Measurements from ENCODE around the gene PDCD1.

The PDCD1 gene

DNA sequence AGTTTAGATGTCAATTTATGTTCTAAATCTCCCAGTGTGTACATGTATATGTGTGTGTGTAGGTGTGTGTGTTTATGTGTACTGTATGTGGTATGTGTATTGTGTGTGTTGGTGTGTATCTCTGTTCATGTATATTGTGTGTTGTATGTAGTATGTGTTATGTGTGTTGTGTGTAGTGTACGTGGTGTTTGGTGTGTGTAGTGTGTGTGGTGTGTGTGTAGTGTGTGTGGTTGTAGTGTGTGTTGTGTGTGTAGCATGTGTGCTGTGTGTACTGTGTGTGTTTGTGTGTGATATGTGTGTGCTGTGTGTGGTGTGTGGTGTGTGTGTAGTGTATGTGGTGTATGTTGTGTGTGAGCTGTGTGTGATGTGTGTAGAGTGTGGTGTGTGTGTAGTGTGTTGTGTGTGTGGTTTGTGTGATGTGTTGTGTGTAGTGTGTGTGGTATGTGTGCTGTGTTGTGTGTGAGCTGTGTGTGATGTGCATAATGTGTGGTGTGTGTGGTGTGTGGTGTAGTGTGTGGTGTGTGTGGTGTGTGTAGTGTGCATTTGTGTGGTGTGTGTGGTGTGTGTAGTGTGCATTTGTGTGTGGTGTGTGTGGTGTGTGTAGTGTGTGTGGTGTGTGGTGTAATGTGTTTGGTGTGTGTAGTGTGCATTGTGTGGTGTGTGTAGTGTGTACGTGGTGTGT is 5.6 kb upstream of the PDCD1 start:
- peak in 1 of 5 experiments; percentile 42 for DNase-seq

DNA sequence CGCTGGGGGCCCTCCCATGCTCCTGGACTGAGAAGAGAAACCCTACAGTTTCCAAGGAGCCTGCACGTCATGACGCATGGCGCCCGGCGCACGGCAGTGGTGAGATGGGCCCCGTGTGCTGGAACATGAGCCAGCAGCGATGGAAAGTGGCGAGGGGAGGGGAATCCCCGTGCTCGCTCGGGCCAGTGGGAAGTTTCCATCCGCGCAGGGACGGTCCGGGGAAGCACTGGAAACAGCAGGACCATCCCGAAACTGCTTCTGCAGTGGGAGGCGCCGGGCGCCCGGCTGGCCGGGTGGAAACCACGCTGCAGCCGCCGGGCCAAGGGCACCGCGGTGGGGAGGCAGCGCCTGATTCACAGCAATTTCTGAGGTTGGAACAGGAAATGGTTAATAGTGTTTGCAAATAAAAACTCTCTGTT is 4.9 kb upstream of the PDCD1 start:
- peak in 2 of 5 experiments; percentile 50 to 75 for DNase-seq

DNA sequence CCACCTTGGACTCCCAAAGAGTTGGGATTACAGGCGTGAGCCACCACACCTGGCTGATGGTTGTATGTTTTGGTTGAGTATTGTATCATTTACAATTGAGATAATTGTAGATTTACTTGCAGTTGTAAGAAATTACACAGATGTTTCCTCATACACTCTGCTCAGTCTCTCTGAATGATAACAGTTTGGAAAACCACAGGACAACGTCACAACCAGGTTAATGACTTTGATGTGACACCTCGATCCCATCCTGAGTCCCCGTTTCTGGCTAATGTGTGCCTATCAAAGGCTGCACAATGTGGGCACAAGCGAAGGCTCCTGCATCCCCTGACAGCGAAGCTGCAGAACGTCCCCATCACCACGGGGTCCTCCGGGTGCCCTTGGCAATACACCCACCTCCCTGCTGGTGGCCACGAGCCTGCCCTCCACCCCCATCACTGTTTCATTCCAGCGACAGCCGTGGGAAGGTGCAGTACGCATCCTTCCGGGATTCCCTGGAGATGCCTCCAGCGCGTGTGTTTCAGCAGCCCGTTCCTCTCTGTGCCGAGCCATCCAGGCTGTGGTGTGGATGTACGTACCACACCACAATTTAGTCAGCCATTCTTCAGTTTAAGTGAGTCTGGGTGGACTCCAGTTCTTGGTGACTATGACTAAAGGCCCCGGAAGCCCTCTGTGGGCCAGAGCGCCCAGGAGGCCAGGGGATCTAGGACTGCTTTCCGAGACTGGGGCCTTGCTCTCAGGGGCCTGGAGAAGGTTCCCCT is 4.3 kb upstream of the PDCD1 start:
- no peak for DNase-seq

DNA sequence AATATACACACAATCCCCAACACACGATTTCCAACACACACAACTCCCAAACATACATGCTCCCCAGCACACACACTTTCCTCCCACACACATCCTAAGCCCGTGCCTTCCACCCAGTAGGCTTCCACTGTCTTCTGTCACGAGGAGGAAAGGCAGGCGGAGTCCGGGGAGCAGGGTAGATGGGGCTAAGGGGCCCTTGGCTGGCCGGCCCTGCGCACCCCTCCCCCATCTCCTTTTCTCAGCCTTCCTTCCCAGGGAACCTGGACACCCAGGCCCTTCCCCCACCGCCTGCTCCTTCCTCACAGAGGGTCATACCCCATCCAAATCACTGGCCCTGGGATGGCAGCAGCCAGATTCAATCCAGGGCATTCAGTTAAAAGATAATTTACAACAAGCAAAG is 3.4 kb upstream of the PDCD1 start:
- DNase-seq = no peak

- DNase-seq = no peak
Measured at GRCh38 chr2:241861264-241861663, 2.6 kb upstream of the PDCD1 start.

GRCh38 chr2:241860184-241861078 is 1.7 kb upstream of the PDCD1 start:
- DNase-seq = no peak

DNA sequence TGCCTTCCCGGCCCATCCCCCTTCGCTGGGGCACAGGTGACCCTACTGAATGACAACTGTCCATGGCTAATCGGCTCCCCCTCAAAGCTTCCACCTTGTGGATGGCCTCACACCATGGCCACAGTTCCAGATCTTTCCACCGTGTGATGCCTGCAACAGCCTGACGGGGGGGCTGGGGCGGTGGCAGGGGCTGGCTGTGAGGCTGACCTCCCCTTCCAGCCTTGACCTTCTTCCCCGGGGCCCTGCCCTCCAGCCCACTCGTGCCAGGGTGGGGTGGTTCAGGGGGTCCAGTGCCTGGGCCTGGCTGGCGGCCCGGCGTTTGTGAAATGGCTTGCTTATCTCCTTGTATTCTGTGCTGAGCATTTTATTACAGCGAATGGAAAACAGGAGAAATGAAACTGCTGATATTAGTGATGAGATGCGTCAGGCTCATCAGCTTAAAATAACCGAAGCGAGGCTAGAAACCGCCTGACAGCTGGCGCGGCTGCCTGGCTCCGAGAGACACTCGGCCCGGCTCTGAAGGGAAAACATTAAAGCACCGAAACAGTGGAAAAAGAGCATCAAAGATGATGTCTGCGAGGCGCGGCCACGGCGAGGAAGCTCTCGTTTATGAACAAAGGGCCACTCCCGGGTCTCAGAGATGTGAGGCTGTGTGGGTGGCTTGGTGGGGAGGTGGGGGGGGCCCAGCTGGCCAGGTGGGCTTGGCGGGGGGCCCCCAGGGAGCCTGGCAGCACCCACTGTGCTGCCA is 916 bp upstream of the PDCD1 start:
- peak in 3 of 5 experiments; percentile 17 to 54 (median 46) for DNase-seq

GRCh38 chr2:241859017-241859435 is 332 bp upstream of the PDCD1 start:
- DNase-seq = peak in 1 of 5 experiments; percentile 8

- DNase-seq = no peak
Measured at GRCh38 chr2:241857572-241858121, 1.0 kb downstream of the PDCD1 start.

DNA sequence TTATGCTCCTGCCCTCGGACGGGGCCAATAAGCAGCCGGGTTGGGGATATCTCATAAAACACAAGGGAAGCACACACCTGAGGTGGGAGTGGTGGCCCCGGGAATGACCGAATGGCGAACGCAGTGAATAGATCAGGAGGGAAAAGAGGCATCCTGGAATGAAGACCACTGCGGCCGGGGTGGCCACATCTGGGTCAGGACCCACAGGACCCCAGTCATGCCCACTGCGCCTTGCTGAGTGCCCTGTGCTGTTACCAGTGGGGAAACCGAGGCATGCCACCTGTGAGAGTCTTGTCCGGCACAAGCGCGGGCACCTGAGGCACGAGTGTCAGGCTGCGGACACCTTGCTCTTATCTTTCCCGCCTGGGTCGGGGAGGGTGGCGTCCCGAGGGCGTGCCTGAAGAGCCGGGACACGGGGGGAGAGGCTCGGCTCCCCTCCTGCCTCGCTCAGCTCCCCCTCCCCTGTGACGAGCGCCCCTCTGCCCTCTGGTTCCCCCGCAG is 1.6 kb downstream of the PDCD1 start:
- no peak for DNase-seq

GRCh38 chr2:241855888-241856422 is 2.7 kb downstream of the PDCD1 start:
- DNase-seq = no peak

DNA sequence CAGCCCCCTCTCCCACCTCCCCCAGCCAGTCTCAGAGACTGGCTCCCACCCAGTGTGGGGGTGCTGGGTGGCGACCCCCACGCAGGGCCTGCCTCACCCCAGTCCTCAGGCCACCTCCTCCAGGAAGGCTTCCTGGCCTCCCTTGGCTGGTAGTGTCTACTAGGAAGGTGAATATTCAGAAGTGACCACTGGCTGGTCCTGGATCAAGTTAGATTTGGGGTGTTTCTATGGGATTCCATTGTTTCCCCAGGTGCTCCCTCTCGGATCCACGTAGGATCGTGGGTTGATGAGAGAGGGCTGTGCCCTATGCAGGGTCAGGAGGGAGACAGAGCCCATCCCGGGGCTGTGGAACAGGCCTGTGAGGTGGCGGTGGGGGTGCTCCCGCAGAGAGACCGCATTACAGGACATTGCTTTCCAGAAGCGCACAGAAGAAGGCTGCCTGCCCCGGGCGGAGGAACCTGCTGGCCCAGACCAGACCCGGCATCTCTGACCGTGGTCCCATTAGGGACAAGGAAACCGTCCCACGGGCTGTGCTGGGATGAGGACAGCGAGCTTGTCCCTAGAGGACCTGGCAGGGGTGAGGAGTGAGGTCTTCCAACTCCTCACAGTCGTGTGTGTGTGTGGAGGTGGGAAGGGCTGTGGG is 3.3 kb downstream of the PDCD1 start:
- DNase-seq = no peak

DNA sequence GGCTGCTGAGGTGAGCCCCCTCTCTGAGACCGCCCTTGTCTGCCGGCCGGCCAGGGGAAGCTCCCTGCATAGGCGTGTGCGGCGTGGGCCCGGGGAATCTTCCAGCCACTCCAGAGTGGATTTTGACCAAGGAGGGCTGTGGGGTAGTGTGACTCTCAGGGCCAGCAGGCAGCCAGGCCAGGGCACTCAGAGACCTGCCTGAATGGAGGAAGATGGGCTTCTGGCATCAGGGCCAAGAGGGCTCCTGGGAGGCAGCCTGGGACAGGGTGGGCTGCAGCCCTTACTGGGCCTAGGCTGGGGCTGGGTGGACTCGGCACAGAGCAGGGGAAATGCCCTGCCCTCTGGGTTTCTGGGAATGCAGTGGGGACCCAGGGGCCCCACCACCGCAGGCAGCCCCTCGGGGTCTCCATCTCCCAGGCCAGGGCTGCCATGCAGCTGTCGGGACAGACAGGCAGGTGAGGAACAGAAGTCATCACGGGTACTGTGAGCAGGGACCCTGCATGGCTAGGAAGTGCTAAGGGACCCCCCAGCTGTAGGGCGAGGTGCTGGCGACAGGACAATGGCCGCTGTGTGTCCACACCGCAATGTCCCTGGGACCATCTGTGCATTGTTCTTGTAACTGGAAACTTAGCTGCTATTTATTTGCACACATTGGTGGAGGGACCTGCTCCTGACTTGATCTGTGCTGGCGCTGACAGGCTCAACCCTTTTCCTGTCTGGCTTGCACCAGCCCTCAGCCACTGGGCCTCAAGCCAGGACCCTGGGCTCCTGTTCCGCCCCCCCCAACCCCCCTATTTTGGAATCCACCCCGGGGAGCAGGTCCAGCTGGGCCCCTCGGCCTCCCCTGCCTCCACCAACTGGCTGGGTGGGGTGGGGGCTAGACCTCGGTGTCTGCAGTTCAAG is 4.1 kb downstream of the PDCD1 start:
- no peak for DNase-seq

DNA sequence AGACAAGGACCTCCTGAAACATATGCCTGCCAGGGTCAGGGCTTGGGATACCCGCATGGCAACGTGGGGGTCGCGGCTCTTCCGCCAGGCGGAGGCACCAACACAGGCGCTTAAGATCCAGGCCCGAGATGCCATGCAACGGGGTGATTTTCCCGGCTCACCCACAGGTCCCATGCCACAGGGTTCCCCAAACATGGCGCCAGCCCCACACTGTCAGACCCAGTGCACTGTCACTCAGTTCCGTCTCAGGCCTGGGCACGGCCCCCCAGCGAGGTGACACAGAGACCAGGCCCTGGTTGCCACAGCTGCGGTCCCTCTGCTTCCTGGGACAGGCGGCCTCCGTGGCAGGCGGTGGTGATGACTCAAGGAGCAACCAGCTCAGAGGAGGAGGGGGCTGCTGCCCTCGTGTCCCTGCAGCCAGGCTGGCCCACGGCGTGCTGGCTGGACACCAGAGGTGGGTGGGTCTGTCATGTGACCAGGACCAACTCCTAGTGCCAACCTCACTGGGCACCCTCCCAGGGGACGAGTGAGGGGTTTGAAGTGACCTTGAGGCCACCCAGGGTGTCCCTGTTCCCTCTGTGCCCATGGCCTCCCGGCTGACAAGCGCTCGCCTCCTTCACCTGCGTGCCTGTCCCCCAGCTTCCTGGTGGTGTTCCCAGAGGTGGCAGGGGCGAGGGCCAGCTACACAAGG is 4.9 kb downstream of the PDCD1 start:
- DNase-seq = no peak

DNA sequence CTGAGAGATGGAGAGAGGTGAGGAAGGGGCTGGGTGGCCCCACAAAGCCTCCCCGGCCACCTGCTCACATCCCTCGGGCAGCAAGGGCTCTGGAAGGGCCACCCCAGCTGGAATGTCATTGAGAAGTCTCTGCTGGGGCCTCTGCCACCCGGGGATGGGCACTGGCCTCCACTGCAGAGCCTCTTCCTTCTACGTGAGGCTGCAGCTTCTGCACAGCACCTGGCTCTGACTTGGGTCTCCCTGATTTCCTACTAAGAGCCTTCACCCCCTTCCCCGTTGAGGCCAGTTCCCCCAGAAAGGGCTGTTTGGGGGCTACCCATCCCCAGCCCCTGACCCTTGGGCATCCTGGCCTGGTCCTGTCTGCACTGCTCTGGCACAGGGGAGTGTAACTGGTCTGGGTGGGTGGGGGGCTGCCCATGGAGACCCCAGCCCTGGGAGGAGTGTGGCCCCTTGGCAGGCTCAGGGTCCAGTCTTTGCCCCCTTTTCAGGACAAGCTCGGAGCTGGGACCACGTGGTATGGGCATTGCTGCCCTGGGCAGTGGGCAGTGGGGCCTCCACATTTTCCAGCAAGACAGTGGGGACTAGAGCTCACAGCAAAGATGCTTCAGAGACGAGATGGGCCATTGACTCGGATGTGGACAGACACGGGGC is 5.6 kb downstream of the PDCD1 start:
- DNase-seq = no peak

- no peak for DNase-seq
Measured at GRCh38 chr2:241852116-241852980, 6.3 kb downstream of the PDCD1 start.

DNA sequence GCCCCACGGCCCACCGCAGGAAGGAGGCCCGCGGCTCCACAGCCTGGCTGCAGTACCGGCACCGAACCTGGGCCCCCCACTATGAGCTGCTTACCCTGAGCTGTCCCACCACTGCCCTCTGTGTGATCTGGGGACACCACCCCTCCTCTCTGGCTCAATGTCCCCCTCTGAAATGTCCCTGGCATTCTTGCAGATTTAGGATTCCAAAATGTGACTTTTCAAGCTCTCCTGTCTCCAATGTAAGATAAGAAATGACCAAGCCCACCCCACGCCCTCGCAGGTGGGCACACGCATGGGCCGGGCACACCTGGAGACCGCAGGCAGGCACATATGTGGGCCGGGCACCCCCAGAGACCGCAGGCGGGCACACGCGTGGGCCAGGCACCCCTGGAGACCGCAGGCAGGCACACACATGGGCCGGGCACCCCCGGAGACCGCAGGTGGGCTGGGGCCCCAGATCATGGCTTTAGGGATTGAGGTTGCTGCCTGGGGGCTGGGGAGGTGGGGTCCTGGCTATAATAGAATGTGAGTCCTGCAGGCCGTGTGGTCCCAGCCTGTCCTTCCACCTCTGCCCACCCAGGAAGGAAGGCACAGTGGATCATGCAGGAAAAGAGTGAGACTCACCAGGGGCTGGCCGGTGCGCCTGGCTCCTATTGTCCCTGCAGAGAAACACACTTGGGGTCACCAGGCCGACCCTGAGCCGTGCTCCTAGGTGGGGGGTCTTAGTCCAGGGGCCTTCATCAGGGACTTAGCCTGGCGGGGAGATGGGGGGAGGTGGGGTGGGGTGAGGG is 7.2 kb downstream of the PDCD1 start:
- no peak for DNase-seq
